Activated naive CD8-positive, alpha-beta T cell (primary cell): ENCODE data around the gene MYH10.
"Not testable (repeated sequence)": the region's sequence is repeated elsewhere in the genome, so short reads cannot be mapped to it uniquely, and the experiment has no call there.

Experiments
- H3K27ac Mint-ChIP-seq: one replicate; pipeline ENCODE4 v1.8.0; 2021; ENCODE audit warnings: mixed read lengths
- H3K27me3 Mint-ChIP-seq: one replicate; pipeline ENCODE4 v1.8.0; 2021; ENCODE audit warnings: mixed read lengths
- H3K36me3 Mint-ChIP-seq: one replicate; pipeline ENCODE4 v1.8.0; 2021; ENCODE audit warnings: mixed read lengths
- H3K4me1 Mint-ChIP-seq: one replicate; pipeline ENCODE4 v1.8.0; 2021; ENCODE audit warnings: low read depth, mixed read lengths
- H3K4me3 Mint-ChIP-seq: one replicate; pipeline ENCODE4 v1.8.0; 2021; ENCODE audit warnings: mild to moderate bottlenecking, mixed read lengths
- H3K9me3 Mint-ChIP-seq: one replicate; pipeline ENCODE4 v1.8.0; 2021; ENCODE audit warnings: low read depth, mixed read lengths

The MYH10 gene

DNA sequence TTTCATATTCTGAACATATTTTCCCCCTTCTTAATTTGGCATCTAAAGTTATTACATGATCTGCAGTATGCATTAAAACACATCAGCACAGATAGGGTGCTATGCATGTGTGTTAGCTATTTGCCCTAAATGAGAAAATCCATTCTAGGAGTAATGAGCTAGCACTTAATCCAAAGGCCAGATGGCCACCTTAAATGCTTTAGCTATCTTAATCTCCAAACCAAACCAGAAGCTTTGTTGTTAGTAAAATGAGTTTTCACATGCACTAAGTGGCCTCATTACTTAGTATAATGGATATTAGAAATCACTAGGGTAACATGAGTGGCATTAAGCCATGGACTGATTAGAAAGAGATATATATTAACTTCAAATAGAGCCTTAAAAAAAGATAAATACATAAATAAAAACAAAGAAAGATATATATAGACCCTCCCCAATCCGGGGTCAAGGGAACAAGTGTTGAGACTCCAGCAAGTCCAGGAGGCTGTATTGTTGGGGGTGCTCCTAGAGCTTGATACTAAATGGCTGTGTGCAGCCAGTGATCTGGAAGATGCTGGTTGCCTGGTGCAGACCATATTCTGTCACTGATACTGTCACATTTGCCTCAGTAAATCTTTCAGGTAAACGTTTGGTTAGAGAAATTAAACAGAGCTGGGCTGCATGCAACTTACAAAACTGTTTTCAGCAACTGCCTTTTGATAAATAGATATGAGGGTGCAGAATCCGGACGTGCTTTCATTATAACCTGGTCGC, 67.3 kb downstream of the MYH10 start:
- no peak overlapping the region for H3K4me3 Mint-ChIP-seq
- no peaks in the 10 kb centered on the region for H3K9me3 Mint-ChIP-seq
- H3K36me3 Mint-ChIP-seq, result no peaks in the 10 kb centered on the region
- no peaks in the 10 kb centered on the region for H3K4me1 Mint-ChIP-seq
- no peak overlapping the region for H3K27ac Mint-ChIP-seq
- H3K27me3 Mint-ChIP-seq, result no peaks in the 10 kb centered on the region

DNA sequence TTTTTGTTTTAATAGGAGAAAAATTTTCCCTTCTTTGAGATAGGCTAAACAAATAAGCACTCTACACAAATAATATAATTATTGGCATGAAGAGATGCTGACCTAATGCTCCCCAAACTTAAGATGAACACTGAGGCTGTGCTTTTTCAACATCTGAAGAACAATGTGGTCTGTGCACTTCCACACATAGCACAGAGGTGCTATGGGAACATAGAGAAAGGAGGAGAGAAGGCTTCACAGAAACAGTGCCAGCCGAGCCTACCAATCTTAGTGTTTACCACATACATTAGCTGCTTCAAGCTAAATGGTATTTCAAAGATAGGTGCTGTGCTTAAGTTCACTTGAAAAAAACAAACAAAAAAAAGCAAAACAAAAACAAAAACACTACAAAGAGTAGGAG, 72.4 kb downstream of the MYH10 start:
- Mint-ChIP-seq H3K27ac (no peak overlapping the region), H3K36me3 (no peaks in the 10 kb centered on the region), H3K4me1 (no peaks in the 10 kb centered on the region), H3K9me3 (no peaks in the 10 kb centered on the region), H3K27me3 (no peaks in the 10 kb centered on the region), H3K4me3 (no peak overlapping the region)

DNA sequence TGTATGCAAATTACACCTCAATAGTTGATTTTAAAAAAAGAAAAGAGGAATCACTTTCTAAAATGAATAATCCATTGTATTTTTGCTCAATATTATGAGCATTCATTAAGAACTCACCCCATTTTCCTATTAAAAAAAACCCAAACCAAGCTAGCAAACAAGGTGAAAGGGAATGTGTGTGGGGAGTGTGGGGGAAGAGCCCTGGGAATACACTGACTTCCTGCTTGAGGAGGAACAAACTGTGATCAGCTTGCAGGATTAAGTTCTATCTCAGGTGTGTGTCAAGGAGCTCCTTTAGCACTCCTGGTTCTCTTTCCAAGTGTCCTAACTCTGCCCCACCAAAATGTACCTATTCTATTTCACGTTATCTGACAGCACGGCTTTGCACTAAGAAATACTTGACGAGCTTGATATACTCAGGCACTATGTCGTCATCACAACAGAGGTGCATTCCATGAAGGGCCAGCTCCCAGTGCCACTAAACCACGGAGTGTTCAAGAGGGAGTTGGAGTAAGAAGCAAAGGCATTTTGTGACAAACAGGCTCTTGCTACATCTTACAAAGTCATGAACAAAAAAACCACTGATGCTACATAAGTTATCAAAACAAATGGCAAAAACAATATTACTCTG, 73.2 kb downstream of the MYH10 start:
- H3K4me1 Mint-ChIP-seq, result no peaks in the 10 kb centered on the region
- no peak overlapping the region for H3K4me3 Mint-ChIP-seq
- no peaks in the 10 kb centered on the region for H3K27me3 Mint-ChIP-seq
- H3K36me3 Mint-ChIP-seq, result no peaks in the 10 kb centered on the region
- H3K9me3 Mint-ChIP-seq, result no peaks in the 10 kb centered on the region
- H3K27ac Mint-ChIP-seq, result no peak overlapping the region

DNA sequence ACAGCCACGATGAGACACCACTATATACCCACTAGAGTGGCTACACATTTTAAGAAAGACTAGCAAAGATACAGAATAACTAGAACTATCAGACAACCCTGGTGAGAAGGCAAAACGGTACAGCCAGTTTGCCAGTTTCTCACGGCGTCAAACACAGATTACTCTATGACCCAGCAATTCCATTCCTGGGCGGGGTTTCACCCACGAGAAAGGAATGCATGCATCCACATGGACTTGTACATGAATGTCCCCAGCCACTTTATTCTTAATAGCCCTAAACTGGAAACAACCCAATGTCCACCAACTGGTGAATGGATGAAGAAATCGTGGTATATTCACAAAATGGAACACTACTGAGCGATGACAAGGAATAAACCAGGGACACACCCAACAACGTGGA, 74.5 kb downstream of the MYH10 start:
- Mint-ChIP-seq H3K27ac (no peak overlapping the region), H3K9me3 (no peaks in the 10 kb centered on the region), H3K4me3 (no peak overlapping the region), H3K36me3 (no peaks in the 10 kb centered on the region), H3K27me3 (no peaks in the 10 kb centered on the region), H3K4me1 (no peaks in the 10 kb centered on the region)

DNA sequence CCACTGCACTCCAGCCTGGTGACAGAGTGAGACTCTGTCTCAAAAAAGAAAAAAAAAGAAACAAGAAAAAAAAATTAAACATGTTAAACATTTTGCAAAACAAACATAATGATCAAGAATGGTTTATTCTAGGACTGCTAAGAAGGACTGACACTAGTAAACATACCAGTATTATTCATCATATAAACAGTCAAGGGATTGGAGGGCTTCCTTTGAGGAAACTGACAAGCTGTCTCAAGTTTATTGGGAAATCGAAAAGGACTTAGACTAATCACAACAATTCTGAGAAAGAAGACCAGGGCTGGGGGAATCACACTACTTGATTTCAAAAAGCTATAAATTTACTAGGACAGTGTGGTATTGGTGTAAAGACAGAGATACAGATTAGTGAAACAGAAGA, 75.5 kb downstream of the MYH10 start:
- no peak overlapping the region for H3K27ac Mint-ChIP-seq
- no peak overlapping the region for H3K4me3 Mint-ChIP-seq
- H3K36me3 Mint-ChIP-seq, result no peaks in the 10 kb centered on the region
- no peaks in the 10 kb centered on the region for H3K9me3 Mint-ChIP-seq
- no peaks in the 10 kb centered on the region for H3K4me1 Mint-ChIP-seq
- H3K27me3 Mint-ChIP-seq, result no peaks in the 10 kb centered on the region

DNA sequence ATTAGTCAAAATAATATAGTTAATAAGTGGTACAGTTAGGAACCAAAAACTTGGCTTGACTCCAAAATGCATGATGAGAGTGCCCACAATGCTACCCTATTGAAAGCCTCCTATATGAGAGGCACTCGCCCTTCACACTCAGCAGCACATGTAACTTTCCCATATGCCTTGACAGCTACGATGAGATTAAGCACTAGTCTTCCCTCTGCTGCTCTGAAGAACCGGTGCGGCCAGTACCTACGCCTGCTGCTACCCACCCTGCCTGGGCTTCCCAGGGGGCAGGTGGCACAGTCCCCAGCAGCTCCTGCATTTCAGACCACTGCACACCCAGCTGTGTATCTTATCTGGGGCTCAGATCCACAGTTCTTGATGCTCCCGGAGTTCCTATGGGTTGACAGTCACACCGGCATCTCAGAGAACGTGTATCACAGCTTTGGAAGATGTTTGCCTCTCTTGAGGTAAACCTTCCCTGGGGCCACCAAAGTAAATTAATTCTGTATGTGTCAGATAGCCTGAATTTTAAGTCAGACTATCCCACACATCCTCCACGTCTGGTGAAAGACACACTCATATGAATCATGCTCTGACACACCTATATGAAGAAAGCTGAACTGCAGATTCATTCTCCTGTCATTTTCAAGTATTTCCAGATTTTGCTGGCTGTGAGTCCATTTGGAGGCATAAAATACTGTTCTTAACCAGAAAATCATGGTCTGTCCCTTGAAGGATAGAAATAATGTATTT, 77.8 kb downstream of the MYH10 start:
- Mint-ChIP-seq H3K36me3 (no peaks in the 10 kb centered on the region), H3K27ac (no peak overlapping the region), H3K9me3 (no peaks in the 10 kb centered on the region), H3K4me3 (no peak overlapping the region), H3K4me1 (no peaks in the 10 kb centered on the region), H3K27me3 (no peaks in the 10 kb centered on the region)

DNA sequence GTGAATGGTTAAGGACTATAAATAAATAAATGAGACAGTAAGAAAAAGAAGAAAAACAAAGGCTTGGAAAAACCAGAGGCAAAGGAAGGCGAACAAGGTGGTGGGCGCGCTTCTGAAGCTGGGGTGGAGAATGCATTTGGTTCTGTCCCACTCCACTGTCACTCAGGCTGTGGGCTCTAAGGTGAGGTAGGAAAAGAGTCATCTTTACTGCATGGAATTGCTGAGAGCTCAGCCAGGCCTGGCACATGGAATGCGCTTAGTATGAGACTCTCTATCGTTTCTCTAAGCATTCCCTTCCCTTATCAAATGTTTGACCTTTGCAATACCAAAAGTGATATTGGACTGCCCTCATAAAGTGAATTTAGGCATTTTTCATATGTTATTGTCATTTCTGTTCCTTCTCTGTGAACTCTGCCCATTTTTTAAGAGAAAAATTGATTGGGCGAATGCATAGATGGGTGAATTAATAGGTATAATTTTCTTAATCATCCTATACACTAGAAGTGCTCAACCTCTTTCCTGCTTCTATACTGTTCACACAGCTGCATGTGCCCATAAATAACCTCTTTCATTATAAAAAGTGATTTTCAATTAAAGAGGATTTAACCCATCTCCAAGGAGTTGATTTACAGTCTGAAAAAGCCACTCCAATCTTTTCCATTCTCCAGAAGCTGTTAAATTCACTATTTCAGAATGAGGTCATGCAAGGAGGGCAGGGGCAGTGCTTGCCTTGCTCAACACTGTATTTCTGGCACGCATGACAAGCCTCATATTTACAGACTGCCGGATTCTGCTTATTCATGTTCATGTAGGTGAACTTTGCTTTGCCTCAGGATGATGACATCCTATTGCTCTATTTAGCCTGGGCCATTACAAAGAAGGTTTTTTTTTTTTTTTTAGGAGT, 87.7 kb downstream of the MYH10 start:
- H3K4me1 Mint-ChIP-seq, result no peaks in the 10 kb centered on the region
- H3K4me3 Mint-ChIP-seq, result no peak overlapping the region
- H3K9me3 Mint-ChIP-seq, result no peaks in the 10 kb centered on the region
- H3K27me3 Mint-ChIP-seq, result no peaks in the 10 kb centered on the region
- peaks cover 2% of the 10 kb centered on the region for H3K36me3 Mint-ChIP-seq
- H3K27ac Mint-ChIP-seq, result no peak overlapping the region

DNA sequence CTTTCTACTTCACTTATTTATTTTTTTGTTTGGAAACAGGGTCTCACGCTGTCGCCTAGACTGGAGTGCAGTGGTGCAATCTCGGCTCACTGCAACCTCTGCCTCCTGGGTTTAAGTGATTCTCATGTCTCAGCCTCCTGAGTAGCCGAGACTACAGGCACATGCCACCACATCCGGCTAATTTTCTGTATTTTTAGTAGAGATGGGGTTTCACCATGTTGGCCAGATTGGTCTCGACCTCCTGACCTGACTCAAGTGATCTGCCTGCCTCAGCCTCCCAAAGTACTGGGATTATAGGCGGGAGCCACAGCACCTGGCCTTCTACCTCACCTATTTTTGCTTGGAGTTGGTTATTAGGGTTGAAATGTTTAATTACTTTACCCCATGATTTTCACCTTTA, 90.5 kb downstream of the MYH10 start:
- H3K9me3 Mint-ChIP-seq, H3K27ac Mint-ChIP-seq, H3K4me1 Mint-ChIP-seq, H3K36me3 Mint-ChIP-seq, H3K4me3 Mint-ChIP-seq, H3K27me3 Mint-ChIP-seq: not testable (repeated sequence)

DNA sequence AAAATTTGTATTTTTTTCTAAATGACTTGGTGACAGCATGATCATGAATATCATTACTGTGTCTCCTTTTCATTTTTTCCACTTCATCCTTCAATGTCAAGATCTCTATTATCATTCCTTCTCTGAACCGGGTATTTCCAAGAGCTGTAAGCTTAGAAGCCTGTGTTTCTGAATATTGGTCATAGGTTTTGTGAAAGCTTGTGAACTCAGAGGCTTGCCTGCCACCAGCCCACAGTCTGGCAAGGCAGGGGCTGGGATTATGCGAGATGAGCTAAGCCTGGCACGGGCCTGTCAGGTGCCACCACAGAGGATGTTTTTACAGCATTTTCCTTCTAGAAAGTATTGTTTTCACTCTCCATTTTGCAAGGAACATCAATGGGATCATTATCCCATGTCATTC, 92.8 kb downstream of the MYH10 start:
- Mint-ChIP-seq H3K27ac (no peak overlapping the region), H3K9me3 (no peaks in the 10 kb centered on the region), H3K4me3 (no peak overlapping the region), H3K36me3 (peaks cover 2% of the 10 kb centered on the region), H3K4me1 (no peaks in the 10 kb centered on the region), H3K27me3 (no peaks in the 10 kb centered on the region)

DNA sequence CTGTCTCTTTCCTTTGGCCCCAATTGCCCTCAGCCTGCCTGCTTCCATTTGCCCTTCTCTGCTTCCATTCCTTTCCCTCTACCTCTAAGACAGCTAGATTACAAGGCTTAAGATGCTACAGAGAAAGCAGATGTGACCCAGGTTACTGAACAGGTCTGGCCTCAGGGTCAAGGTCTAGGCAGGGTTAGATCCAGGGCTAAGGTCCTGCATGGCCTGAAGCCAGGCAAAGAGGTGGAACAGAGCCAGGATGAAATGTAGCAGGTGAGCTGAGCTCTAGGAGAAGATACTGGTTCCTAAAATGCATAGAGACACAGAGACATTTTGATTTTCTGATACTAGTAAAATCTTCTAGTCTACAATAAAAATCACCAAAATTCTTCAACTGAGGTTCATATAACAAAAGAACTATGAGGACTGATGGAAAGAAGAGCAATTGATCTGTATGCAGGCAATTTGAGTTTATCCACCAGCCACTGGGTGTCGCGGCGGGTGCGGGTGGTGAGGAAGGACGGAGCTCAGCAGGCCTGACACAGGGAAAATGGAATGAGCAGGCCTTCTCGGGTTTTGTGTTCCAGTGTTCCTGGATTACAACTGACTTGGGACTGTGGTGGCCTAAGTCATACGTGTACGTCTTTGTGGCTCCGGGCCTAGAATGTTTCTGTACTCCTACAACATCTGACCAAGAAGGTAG, 95.9 kb downstream of the MYH10 start:
- Mint-ChIP-seq H3K36me3 (no peaks in the 10 kb centered on the region), H3K9me3 (no peaks in the 10 kb centered on the region), H3K27ac (no peak overlapping the region), H3K4me3 (no peak overlapping the region), H3K4me1 (no peaks in the 10 kb centered on the region), H3K27me3 (no peaks in the 10 kb centered on the region)

DNA sequence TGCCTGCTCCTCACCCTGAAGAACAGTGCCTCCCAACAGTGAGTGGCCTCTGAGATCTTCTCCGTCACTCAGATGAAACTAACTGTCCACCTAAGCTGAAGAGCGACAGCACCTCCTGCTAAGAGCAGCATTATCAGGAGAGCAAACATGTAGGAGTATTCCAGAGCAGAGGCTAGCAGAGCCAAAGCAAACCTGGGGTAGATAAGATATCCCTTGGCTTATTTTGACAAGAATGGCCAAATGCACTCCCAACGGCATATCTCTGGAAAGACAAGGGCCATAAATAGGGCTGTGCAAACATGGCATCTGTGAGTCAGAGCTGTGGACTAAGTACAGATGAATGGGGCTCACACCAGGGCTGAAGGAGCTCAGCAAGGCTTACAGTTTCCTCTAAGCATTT, 98.5 kb downstream of the MYH10 start:
- Mint-ChIP-seq H3K36me3 (no peaks in the 10 kb centered on the region), H3K9me3 (no peaks in the 10 kb centered on the region), H3K4me1 (no peaks in the 10 kb centered on the region), H3K27me3 (no peaks in the 10 kb centered on the region), H3K27ac (no peak overlapping the region), H3K4me3 (no peak overlapping the region)

DNA sequence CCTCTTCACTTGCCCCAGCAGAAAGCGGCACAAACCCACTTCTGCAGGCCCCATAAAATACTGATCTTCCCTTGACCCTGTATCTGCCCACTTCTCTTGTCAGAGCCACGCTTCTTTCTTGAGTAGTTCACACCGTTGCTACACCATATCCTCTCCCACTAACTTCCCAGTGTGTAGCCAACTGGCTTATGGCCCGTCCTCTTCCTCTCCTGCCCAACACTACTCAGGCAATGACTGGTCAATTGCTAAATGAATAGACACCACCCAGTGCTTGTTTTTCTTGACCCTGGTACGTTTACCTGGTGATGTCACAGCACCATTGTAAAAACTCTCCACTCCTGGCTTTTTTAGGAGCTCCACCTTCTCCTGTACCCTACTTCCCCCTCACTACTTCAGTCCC, 107.9 kb downstream of the MYH10 start:
- Mint-ChIP-seq H3K36me3 (no peaks in the 10 kb centered on the region), H3K4me1 (no peaks in the 10 kb centered on the region), H3K9me3 (no peaks in the 10 kb centered on the region), H3K27me3 (no peaks in the 10 kb centered on the region), H3K4me3 (no peak overlapping the region), H3K27ac (no peak overlapping the region)

DNA sequence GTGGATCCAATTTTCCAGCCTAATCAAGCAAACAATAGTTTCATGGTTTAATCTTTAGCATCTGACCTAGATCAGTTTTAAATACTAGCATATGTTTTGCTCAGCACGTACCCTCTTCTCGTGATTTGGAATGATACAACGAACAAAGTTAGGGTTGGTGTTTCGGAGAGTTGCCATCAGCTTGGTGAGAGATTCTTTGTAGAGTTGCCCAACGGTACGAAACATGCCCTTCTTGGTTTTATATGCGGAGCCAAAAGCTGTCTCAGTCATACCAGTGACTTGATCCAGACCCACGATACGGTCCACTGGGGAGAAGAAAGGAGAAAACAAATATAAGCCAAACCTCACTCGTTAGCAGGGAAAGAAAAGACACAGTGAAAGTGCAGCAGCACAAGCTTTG, 109.5 kb downstream of the MYH10 start:
- no peak overlapping the region for H3K4me3 Mint-ChIP-seq
- no peaks in the 10 kb centered on the region for H3K4me1 Mint-ChIP-seq
- no peaks in the 10 kb centered on the region for H3K27me3 Mint-ChIP-seq
- H3K9me3 Mint-ChIP-seq, result no peaks in the 10 kb centered on the region
- H3K27ac Mint-ChIP-seq, result no peak overlapping the region
- no peaks in the 10 kb centered on the region for H3K36me3 Mint-ChIP-seq

DNA sequence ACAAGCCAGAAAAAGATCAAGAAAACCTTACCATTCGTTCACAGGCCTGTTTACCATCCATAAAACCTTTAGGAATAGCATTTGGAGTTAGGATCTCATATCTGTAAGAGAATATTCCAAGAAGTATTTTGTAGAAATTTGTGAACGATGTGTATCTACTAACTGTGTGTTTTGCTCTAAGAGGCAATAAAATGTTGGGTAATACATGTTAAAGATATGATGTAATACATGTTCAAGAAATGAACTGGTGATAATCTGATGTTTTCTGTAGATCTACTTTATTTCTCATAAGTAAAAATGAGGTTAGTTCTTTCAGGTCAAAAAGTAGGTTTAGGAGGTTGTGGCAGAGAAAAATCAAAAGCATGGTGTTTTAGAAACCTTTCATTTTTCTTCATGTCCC, 111.7 kb downstream of the MYH10 start:
- Mint-ChIP-seq H3K36me3 (no peaks in the 10 kb centered on the region), H3K4me3 (no peak overlapping the region), H3K27me3 (no peaks in the 10 kb centered on the region), H3K27ac (no peak overlapping the region), H3K4me1 (no peaks in the 10 kb centered on the region), H3K9me3 (no peaks in the 10 kb centered on the region)
